Measurements from ENCODE around the gene RHAG. TPM values are rescaled to one million over a fixed set of nuclear protein-coding genes. Genes with fewer than 3 reads are reported as not detected.

The RHAG gene
- total and polyA plus RNA-seq, 12 donors = 0.12 to 0.95 (median 0.41) TPM; not detected in 5

DNA sequence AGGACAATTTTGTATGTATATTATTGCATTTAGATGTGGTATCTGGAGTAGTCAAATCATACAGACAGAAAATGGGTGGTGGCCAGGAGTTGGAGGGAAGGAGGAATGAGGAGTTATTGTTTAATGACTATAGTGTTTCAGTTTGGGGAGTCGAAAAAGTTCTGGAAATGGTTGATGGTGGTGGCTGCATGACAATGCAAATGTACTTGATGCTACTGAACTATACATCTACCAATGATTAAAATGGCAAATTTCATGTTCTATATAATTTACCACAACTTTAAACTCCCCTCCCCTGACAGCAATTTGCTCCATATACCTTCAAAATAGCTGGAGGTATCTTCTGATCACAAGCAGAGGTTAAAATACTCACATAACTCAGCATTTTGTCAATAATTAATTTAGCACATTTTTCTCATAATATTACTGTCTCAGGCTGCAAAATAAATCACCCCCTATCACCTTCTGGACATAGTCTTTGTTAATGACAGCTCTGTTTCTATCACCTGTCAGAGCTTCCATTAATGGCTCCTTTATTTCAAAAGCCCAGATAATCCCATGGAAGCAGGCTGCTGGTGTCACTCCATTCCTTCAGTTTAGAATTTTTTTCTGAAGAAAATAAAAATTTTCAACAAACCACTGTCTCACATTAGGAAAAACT is 25.7 kb upstream of the RHAG start:
- Histone ChIP-seq H3K36me3 (no peaks in the 10 kb centered on the region), H3K4me3 (no peak overlapping the region), H3K4me1 (no peaks in the 10 kb centered on the region), H3K27me3 (peaks cover 0 to 2% (median 0%) of the 10 kb centered on the region in 7 donors), H3K27ac (no peak overlapping the region), H3K9me3 (no peaks in the 10 kb centered on the region)
- WGBS, 2 donors = 79 to 91% methylated on average over 1 of the region's 1 CpG
- DNase-seq (no peak), ATAC-seq (no peak)
- no peak for TF ChIP-seq CTCF (IDR thresholded peaks at IDR 0.05)
- intact Hi-C loops (cut with DNase I) = no loop called here

DNA sequence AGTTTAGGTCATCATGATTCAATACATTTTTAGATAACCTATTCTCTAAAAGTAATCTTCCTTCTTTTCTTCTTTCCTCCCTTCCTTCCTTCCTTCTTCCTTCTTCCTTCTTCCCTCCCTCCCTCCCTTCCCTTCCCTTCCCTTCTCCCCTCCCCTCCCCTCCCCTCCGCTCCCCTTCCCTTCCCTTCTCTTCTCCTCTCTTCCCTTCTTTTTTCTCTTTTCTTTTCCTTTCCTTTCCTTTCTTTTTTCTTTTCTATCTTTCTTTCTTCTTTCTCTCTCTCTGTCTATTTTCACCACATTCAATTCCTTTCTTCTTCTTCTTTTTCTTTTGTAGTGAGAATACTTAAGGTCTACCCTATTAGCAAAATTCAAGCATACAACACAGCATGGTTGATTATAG is 17.3 kb upstream of the RHAG start:
- TF ChIP-seq CTCF (IDR thresholded peaks at IDR 0.05) = no peak
- H3K27me3 ChIP-seq = peaks cover 0 to 2% (median 0%) of the 10 kb centered on the region in 7 donors
- no peak overlapping the region for H3K27ac ChIP-seq
- no peak overlapping the region for H3K4me3 ChIP-seq
- intact Hi-C loops (cut with DNase I) = no loop called here
- no peaks in the 10 kb centered on the region for H3K4me1 ChIP-seq
- no peaks in the 10 kb centered on the region for H3K36me3 ChIP-seq
- no peaks in the 10 kb centered on the region for H3K9me3 ChIP-seq
- no peak for DNase-seq
- 95 to 100% methylated on average over 1 of the region's 1 CpG for WGBS, 2 donors
- ATAC-seq = no peak

- Histone ChIP-seq H3K36me3 (no peaks in the 10 kb centered on the region), H3K4me3 (no peak overlapping the region), H3K27me3 (peaks cover 0 to 2% (median 0%) of the 10 kb centered on the region in 7 donors), H3K4me1 (no peaks in the 10 kb centered on the region), H3K9me3 (no peaks in the 10 kb centered on the region), H3K27ac (no peak overlapping the region)
- 76 to 79% methylated on average over 2 of the region's 2 CpGs for WGBS, 2 donors
- TF ChIP-seq CTCF (IDR thresholded peaks at IDR 0.05) = no peak
- DNase-seq (no peak), ATAC-seq (no peak)
- intact Hi-C loops (cut with DNase I) = no loop called here
Measured at GRCh38 chr6:49653438-49653837, 16.8 kb upstream of the RHAG start.

- WGBS, 2 donors = 74 to 81% methylated on average over 2 of the region's 2 CpGs
- DNase-seq (no peak), ATAC-seq (no peak)
- Histone ChIP-seq H3K27me3 (no peaks in the 10 kb centered on the region), H3K27ac (no peak overlapping the region), H3K4me3 (no peak overlapping the region), H3K4me1 (no peaks in the 10 kb centered on the region), H3K36me3 (no peaks in the 10 kb centered on the region), H3K9me3 (no peaks in the 10 kb centered on the region)
- intact Hi-C loops (cut with DNase I) = no loop called here
- no peak for TF ChIP-seq CTCF (IDR thresholded peaks at IDR 0.05)
Measured at GRCh38 chr6:49651239-49651638, 14.6 kb upstream of the RHAG start.
